ENCODE measurements around the gene RABEPK. TPM values are rescaled to one million over a fixed set of nuclear protein-coding genes. Genes with fewer than 3 reads are reported as not detected.
"Not testable (repeated sequence)": the region's sequence is repeated elsewhere in the genome, so short reads cannot be mapped to it uniquely, and the experiment has no call there.

RABEPK gene
- total RNA-seq, 1 donor from 2014 or later = 10.5 TPM

DNA sequence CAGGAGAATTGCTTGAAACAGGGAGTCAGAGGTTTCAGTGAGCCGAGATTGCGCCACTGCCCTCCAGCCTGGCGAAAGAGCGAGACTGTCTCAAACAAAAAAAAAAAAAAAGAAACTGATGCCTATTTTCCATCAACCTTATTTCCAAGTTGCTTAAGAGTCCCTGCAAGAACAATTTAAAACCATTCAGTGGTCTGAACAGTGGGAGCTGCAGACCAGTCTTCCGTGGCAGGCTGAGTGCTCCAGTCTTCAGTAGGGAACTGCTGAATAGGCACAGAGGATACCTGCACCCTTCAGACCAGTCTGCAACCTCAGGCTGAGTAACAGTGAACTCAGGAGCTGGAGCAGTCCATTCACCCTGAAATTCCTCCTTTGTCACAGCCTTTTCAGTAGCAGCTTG lies 5.9 kb upstream of the RABEPK start:
- DNase-seq (ENCODE audit: low spot score) = not testable (repeated sequence)

DNA sequence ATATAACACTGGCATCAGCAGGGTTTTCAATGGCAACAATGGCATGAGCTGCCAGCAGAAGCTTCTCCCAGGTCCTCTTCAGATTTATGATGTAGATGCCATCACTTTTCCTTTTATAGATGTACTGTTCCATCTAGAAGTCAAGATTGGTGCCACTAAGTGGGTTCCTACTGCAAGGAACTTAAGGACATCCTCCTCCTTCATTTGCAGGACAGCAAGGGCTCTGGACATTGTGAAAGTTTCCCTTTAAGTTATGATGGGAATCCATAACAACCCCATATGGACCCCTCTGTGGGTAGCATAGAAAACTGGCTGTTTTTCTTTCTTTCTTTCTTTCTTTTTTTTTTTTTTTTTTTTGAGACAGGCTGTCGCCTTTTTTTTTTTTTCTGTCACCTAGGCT lies 4.8 kb upstream of the RABEPK start:
- not testable (repeated sequence) for DNase-seq (ENCODE audit: low spot score)

DNA sequence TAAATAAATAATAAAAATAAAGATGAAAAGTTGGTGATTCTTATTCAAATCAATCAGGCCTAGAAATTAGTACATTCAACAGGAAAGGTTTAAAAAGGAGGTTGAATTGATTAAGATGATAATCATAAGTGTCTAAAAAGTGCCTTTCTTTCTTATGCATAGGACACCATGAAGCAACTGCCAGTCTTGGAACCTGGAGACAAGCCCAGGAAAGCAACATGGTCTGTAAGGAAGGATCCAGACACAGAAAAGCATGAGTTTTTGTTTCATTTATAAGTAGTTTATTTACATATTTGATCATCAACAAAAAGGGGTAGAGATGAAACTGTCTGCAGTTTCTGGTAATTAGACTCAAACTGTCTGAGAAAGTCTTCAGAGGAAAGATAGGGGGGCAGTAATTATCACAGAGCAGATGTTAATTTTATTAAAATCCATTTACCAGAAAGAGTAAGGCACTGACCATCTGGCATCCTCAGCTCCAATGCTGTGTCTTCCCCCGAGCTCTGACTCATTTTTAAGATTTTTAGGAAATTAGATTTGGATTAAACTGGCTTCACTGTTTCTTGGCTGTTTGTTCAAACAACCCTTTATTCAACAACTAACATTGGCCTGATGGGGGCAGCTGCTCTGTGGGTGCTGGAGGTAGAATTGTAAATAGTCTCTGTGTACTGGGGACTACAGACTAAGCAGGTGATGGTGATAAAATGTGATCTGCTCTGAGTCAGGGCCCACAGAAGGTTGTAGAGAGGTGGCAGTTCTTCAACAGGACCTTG lies 2.7 kb downstream of the RABEPK start:
- no peak for DNase-seq (ENCODE audit: low spot score)

DNA sequence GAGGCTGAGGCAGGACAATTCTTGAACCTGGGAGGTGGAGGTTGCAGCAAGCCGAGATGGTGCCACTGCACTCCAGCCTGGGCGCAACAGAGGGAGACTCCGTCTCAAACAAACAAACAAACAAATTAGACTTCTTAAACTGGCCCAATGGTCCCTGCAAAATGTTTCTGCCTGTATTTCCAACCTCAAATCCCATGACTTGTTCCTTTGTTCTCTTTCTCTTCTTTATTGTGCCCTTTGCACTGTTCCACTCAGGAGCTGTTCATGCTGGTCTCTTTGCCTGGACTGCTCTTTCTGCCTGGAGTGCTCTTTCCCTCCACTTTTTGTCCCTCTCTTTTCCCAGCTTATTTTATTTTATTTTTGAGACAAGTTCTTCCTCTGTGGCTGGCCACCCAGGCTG lies 4.1 kb downstream of the RABEPK start:
- no peak for DNase-seq (ENCODE audit: low spot score)

DNA sequence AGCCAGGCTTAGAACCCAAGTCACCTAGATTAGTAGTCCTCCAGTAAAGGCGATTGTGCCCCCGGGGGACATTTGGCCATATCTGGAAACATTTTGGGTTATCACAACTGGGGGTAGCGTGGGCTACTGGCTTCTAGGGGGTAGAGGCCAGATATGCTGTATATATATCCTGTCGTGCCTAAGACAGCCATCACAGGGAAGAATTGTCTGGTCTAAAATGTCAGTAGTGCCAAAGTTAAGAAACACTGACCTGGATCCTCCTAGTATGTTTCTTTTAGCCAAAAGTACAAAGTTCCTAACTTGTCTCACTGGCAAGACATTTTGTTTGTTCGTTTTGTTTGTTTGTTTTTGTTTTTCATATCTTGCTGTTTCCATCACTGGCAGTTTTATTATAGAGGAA lies 13.8 kb downstream of the RABEPK start:
- DNase-seq (ENCODE audit: low spot score) = no peak

DNA sequence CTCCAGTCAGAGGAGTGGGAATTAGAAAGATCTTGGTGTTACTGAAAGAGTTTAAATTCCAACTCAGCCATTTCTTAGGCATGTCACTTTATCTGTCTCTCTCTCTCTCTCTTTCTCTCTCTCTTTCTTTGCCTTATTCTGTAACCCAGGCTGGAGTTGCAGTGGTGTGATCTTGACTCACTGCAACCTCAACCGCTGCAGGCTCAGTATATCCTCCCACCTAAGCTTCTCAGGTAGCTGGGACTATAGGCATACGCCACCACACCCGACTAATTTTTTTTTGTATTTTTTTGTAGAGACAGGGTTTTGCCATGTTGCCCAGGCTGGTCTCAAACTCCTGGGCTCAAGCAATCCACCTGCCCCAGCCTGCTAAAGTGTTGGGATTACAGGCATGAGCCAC lies 18.3 kb downstream of the RABEPK start:
- no peak for DNase-seq (ENCODE audit: low spot score)

DNA sequence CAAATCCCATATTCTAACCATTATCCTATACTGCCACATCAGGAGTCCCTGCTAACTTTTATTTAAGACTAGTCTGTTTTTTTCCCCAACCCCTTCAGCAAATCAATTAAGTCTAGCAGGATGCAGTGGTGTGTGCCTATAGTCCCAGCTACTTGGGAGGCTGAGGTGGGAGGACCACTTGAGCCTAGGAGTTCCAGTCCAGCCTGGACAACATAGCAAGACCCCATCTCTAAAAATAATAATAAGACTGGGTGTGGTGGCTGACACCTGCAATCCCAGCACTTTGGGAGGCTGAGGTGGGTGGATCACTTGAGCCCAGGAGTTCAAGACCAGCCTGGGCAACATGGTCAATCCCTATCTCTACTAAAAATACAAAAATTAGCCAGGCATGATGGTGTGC lies 24.5 kb downstream of the RABEPK start:
- not testable (repeated sequence) for DNase-seq (ENCODE audit: low spot score)

DNA sequence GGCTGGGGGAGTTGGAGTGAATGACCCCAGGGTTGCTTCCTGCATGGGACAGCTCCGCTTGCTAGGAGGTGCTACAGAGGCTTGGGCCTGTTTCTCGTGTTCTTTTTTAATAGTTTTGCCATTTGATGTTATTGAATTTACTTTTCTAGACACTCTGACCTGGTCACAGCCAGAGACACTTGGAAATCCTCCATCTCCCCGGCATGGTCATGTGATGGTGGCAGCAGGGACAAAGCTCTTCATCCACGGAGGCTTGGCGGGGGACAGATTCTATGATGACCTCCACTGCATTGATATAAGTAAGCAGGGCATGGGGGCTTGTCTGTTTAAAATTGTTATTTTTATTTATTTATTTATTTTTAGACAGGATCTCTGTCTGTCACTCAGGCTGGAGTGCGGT lies 27.4 kb downstream of the RABEPK start:
- no peak for DNase-seq (ENCODE audit: low spot score)

DNA sequence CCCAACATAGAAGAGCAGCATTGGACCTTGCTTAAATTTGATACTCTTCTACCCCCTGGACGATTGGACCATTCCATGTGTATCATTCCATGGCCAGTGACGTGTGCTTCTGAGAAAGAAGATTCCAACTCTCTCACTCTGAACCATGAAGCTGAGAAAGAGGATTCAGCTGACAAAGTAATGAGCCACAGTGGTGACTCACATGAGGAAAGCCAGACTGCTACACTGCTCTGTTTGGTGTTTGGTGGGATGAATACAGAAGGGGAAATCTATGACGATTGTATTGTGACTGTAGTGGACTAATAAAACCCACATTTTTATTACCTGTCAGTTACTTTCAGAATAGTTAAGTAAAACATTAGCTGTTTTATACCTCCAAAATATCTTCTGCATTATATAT lies 33.3 kb downstream of the RABEPK start:
- DNase-seq (ENCODE audit: low spot score) = peak; percentile 14

DNA sequence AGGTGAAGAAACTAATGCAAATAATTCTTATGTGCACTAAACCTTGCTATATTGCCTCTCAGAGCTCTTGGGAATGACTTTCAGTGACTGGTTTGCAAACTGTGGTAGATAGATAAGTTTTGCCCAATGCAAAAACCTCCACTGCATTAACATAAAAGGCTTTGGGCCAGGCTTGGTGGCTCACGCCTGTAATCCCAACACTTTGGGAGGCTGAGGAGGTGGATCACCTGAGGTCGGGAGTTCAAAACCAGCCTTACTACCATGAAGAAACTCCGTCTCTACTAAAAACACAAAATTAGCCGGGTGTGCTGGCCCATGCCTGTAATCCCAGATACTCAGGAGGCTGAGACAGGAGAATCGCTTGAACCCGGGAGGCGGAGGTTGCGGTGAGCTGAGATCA lies 33.8 kb downstream of the RABEPK start:
- DNase-seq (ENCODE audit: low spot score) = not testable (repeated sequence)

DNA sequence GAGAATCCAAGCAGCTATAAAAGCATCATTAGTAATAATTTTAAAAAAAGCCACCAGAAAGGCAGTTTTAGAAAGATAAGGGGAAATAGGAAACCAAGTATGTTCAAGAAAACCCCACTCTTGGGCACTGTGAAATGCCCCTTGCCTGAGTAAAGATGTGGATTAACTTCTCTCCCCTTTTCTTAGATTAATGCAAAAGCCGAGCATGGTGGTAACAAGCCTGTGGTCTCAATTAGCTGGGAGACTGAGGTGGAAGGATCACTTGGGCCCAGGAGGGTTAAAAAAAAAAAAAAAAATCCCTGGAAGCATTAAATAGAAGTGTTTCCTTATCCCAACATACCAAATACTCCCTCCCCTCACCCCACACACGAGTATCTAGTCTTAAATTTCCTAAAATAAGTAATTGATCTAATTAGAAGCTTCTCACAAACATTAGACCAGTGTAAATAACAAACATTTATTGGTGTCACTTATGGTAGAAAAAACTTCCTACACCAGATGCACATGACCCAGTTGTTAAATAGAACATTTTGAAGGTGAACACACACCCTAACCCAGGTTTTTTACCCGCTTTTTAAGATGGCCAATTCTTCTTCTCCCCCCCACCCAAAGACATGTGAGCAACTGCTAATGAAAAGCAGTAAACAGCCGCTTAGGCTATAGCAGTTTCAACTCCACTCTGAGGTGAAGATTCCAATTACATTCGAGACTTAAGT lies 35.6 kb downstream of the RABEPK start:
- no peak for DNase-seq (ENCODE audit: low spot score)

DNA sequence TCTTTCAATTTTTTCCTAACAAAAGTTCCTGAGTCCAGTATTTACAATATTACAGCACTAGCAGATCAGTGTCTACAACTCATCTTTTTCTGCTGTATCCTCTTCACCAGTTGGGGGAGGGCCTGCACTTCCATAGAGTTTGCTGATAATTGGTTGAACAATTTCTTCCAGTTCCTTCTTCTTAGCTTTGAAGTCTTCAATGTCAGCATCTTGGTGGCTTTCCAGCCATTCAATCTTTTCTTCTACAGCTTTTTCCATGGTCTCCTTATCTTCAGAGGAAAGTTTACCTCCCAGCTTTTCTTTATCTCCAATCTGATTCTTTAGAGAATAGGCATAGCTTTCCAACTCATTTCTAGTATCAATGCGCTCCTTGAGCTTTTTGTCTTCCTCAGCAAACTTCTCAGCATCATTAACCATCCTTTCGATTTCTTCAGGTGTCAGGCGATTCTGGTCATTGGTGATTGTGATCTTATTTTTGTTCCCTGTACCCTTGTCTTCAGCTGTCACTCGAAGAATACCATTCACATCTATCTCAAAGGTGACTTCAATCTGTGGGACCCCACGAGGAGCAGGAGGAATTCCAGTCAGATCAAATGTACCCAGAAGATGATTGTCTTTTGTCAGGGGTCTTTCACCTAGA lies 36.3 kb downstream of the RABEPK start:
- not testable (repeated sequence) for DNase-seq (ENCODE audit: low spot score)

DNA sequence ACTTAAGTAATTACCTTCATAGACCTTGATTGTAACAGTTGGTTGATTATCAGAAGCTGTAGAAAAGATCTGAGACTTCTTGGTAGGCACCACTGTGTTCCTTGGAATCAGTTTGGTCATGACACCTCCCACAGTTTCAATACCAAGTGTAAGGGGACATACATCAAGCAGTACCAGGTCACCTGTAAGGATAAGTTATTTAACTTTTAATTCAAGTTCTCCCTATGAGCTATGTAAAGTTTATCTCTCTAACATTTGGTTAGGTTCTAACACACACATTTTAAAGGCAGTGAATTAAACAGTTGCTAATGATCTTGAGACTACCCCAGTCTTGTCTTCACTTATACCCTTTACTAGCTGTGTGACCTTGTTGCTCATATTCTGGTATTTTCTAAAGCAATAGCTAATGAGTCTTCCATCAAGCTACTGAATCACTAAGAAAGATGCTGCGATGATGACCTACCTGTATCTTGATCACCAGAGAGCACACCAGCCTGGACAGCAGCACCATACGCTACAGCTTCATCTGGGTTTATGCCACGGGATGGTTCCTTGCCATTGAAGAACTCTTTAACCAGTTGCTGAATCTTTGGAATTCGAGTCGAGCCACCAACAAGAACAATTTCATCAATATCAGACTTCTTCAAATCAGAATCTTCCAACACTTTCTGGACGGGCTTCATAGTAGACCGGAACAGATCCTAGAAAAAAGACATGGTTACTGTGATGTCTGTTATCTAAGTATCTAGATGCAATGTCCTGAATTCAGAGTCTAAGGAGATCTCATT lies 38.0 kb downstream of the RABEPK start:
- no peak for DNase-seq (ENCODE audit: low spot score)

DNA sequence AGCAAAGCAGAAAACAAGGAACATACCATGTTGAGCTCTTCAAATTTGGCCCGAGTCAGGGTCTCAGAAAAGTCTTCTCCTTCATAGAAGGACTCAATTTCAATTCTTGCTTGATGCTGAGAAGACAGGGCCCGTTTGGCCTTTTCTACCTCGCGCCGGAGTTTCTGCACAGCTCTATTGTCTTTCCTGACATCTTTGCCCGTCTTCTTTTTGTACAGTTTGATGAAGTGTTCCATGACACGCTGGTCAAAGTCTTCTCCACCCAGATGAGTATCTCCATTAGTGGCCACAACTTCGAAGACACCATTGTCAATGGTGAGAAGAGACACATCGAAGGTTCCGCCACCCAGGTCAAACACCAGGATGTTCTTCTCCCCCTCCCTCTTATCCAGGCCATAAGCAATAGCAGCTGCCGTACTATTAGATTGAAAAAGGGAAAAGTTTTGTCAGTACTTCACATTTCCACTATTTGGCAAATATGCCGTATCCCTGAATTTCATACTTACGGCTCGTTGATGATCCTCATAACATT lies 38.6 kb downstream of the RABEPK start:
- no peak for DNase-seq (ENCODE audit: low spot score)

DNA sequence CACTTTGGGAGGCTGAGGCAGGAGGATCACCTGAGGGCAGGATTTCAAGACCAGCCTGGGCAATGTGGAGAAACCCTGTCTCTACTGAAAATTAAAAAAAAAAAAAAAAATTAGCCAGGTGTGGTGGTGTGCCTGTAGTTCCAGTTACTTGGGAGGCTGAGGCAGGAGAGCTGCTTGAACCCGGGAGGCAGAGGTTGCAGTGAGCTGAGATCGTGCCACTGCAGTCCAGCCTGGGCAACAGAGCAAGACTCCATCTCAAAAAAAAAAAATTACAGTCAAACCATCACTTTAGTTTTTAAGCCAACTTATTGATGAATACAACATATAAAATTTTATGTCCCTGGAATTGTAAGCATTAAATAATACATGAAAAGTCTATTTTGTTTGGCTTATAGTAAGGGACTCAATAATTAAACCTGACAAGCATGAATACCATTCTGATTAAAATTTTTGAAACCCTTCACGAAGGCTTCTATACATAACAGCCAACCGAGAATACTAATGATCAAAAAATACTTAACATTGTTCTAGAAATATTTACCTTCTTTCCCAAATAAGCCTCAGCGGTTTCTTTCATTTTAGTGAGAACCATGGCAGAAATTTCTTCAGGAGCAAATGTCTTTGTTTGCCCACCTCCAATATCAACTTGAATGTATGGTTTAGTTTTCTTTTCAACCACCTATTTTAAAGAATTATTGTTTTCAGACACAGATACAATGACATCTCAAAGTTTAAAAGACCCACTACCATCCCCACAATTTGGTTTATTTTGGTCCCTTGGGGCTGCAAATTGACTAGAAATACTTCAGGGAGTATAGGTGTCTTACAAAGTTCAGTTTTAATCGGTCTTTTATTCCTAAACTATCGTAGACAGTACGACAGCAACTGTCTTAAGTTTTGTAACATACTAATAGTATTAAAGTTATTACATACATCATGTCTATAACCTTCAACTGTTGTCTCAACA lies 39.6 kb downstream of the RABEPK start:
- DNase-seq (ENCODE audit: low spot score) = no peak

DNA sequence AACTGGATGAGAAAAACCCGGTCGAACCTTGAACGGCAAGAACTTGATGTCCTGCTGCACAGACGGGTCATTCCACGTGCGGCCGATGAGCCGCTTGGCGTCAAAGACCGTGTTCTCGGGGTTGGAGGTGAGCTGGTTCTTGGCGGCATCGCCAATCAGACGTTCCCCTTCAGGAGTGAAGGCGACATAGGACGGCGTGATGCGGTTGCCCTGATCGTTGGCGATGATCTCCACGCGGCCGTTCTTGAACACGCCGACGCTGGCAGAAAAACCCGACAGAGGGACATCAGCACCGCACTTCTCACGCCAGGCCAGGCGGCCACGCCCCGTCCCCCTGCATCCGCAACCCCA lies 40.3 kb downstream of the RABEPK start:
- DNase-seq (ENCODE audit: low spot score) = peak; percentile 20

DNA sequence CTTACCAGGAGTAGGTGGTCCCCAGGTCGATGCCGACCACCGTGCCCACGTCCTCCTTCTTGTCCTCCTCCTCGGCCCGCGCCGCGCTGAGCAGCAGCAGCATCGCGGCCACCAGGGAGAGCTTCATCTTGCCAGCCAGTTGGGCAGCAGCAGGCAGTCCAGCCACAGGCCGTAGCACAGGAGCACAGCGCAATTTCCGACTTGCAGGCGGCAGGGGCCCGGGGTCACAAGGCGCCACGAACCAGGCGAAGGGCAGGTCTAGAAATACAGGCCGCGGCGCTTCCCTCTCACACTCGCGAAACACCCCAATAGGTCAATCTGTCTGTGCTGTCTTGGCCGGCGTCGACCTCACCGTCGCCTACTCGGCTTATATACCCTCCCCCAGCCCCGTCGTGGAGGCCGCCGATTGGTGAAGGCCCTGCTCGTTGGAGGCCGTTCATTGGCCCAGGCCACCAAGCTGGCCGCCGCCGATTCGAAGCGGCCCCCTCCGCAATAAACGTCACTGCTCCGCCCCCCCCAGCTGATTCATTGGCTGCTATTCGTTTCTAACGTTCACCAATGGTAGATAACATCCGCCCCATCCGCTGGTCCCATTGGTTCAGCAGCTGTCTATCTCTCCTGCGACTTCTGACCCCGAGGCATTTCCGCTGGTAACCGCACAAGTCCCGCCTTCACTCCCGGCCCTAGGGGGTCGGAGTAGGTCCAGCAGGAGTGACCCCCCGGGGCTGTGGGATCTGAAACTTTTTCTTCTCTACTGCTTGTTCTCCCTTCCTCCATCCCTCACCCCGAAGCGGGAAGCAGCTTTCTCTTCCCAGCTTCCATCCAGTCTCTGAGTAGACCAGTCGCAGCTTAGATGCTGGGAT lies 40.9 kb downstream of the RABEPK start, which contains the start of gene HSPA5:
HSPA5 (minus strand) TSS at position 344 of the 863 bp plus-strand sequence; CDS start at position 127, 217 bp downstream.
- DNase-seq (ENCODE audit: low spot score) = peak; percentile 100

DNA sequence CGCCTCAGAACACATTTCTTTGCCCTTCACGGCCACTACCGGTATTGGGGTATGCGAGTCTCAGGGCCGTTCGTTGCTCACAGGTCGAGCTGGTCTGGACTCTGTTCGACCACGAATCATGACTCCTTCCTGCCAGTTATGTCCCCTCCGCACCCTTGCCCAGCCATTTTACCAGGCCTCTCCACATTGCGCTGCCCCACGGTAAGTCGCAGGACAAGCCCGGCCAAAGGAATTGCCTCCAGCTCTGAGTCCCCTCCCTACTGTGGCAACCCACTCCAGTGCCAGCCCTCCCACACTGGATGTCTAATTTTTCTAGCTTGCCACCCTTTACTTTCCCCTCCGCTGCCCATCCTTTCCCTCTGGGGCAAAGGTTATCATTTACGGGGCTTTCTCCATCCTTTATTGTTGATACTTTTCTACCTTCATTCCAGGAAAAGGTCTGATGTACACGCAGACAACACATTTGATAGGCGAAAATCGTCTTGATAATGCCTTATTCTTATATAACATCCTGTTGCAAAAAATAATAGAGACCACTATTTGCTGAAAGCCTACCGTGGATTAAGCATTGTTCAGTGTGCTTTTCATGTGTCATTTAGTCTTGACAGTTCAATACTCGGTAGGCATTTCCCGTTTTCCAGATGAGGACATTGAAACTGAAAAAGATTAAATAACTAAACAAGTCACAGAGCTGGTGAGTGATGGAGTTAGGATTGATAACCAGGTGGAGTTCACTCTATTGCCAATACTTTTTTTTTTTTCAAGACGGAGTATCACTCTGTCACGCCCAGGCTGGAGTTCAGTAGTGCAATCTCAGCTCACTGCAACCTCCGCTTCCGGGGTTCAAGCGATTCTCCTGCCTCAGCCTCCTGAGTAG lies 41.8 kb downstream of the RABEPK start:
- no peak for DNase-seq (ENCODE audit: low spot score)

Data from mucosa of gallbladder (tissue), 1 donor.